Nephron (organoid): Measurements from ENCODE around the gene TPPP2.

ENCODE experiments used
- H3K27ac Mint-ChIP-seq, 3 experiments: 2 replicates each; pipeline ENCODE4 v1.8.0; 2020; ENCODE audit warnings: mixed read lengths in 3 of 3, mild to moderate bottlenecking in 2 of 3, moderate library complexity in 1 of 3
- H3K27me3 Mint-ChIP-seq: 2 replicates; pipeline ENCODE4 v1.8.0; 2021; ENCODE audit warnings: low read depth, mild to moderate bottlenecking, moderate library complexity, mixed read lengths
- H3K36me3 Mint-ChIP-seq: 2 replicates; pipeline ENCODE4 v1.8.0; 2020; ENCODE audit warnings: low read depth, mixed read lengths
- H3K4me1 Mint-ChIP-seq: 2 replicates; pipeline ENCODE4 v1.8.0; 2020; ENCODE audit warnings: mixed read lengths
- H3K4me3 Mint-ChIP-seq, 3 experiments: 2 replicates each; pipeline ENCODE4 v1.8.0; 2020; ENCODE audit warnings: mild to moderate bottlenecking in 3 of 3, mixed read lengths in 3 of 3, moderate library complexity in 2 of 3
- H3K9me3 Mint-ChIP-seq: 2 replicates; pipeline ENCODE4 v1.8.0; 2020; ENCODE audit warnings: mixed read lengths
- CTCF ChIP-seq, 3 experiments: fragments of 200-600 bp; sonication (generic); IDR thresholded peaks; one replicate each; pipeline ENCODE4 v1.5.0; 2021; ENCODE audit warnings: antibody characterized with exemption in 3 of 3; ENCODE audit not compliant: unreplicated experiment in 3 of 3

TPPP2 gene

GRCh38 chr14:21077672-21078071, 47.7 kb downstream of the TPPP2 start:
- H3K36me3 Mint-ChIP-seq, result peaks cover 80% of the 10 kb centered on the region
- no peak overlapping the region for H3K4me3 Mint-ChIP-seq
- no peaks in the 10 kb centered on the region for H3K27me3 Mint-ChIP-seq
- H3K9me3 Mint-ChIP-seq, result no peaks in the 10 kb centered on the region
- no peak for TF ChIP-seq CTCF (IDR thresholded peaks at IDR 0.05; ENCODE audit: unreplicated experiment in 3 of 3)
- peaks cover 15% of the 10 kb centered on the region for H3K4me1 Mint-ChIP-seq
- peak overlapping the region in 1 of 3 experiments; percentile 11 for H3K27ac Mint-ChIP-seq

GRCh38 chr14:21078287-21078686, 48.3 kb downstream of the TPPP2 start:
- Mint-ChIP-seq H3K27me3 (no peaks in the 10 kb centered on the region), H3K4me1 (peaks cover 12% of the 10 kb centered on the region), H3K4me3 (no peak overlapping the region), H3K9me3 (no peaks in the 10 kb centered on the region), H3K36me3 (peaks cover 82% of the 10 kb centered on the region), H3K27ac (no peak overlapping the region)
- no peak for TF ChIP-seq CTCF (IDR thresholded peaks at IDR 0.05; ENCODE audit: unreplicated experiment in 3 of 3)

- Mint-ChIP-seq H3K27ac (no peak overlapping the region), H3K9me3 (no peaks in the 10 kb centered on the region), H3K4me3 (no peak overlapping the region), H3K27me3 (no peaks in the 10 kb centered on the region), H3K4me1 (peaks cover 7% of the 10 kb centered on the region), H3K36me3 (peaks cover 78% of the 10 kb centered on the region)
- no peak for TF ChIP-seq CTCF (IDR thresholded peaks at IDR 0.05; ENCODE audit: unreplicated experiment in 3 of 3)
These were observed 48.7 kb downstream of the TPPP2 start for GRCh38 chr14:21078726-21079125.

GRCh38 chr14:21081521-21082142, 51.6 kb downstream of the TPPP2 start:
- peaks cover 78% of the 10 kb centered on the region for H3K36me3 Mint-ChIP-seq
- peaks cover 3% of the 10 kb centered on the region for H3K4me1 Mint-ChIP-seq
- H3K9me3 Mint-ChIP-seq, result no peaks in the 10 kb centered on the region
- no peaks in the 10 kb centered on the region for H3K27me3 Mint-ChIP-seq
- no peak overlapping the region for H3K27ac Mint-ChIP-seq
- no peak overlapping the region for H3K4me3 Mint-ChIP-seq
- no peak for TF ChIP-seq CTCF (IDR thresholded peaks at IDR 0.05; ENCODE audit: unreplicated experiment in 3 of 3)
